Endothelial cell of umbilical vein (primary cell): ENCODE measurements around the gene SLC27A2. TPM values are rescaled to one million over a fixed set of nuclear protein-coding genes. Genes with fewer than 3 reads are reported as not detected.

Source experiments
- BruUV-seq: library from RNA; stranded (reverse); fragments of 400-500 nt; replicated peaks from 2 replicates; lab custom pipeline; 2021; lab: Mats Ljungman, UMichigan
- CTCF ChIA-PET: fragments of 300-600, 350-600 bp; sonication (Branson Sonifier 250); formaldehyde crosslinking; loops from one replicate; lab custom pipeline; 2021; ENCODE audit warnings: antibody characterized with exemption, inconsistent platforms; lab: Charles Lee
- POLR2A ChIA-PET: fragments of 300-600, 350-600 bp; sonication (Branson Sonifier 250); formaldehyde crosslinking; loops from one replicate; lab custom pipeline; 2021; ENCODE audit warnings: antibody characterized with exemption, inconsistent platforms; lab: Charles Lee
- DNase-seq: peaks from one replicate; pipeline ENCODE4 v3.0.0-alpha.2; 2011; ENCODE audit warnings: low read depth, low spot score
- FAIRE-seq: peaks from 2 replicates; lab custom pipeline; 2011; peaks lifted over from hg19 to GRCh38; lab: Jason Lieb, UNC
- H2AFZ ChIP-seq: 2 replicates; pipeline ENCODE4 v1.6.0; 2012; ENCODE audit warnings: low read depth, low read length, control low read depth, inconsistent platforms
- H3K27ac ChIP-seq: 2 replicates; pipeline ENCODE4 v1.5.1; 2011; ENCODE audit warnings: low read depth, mild to moderate bottlenecking, control low read depth, low read length, moderate library complexity; ENCODE audit not compliant: insufficient read depth
- H3K27me3 ChIP-seq, 2 experiments: 2 replicates each; pipeline versions ENCODE4 v1.6.0 to v1.6.1; 2011; ENCODE audit warnings: low read length in 2 of 2, mixed read lengths in 1 of 2; ENCODE audit not compliant: control insufficient read depth in 2 of 2, insufficient read depth in 2 of 2
- H3K36me3 ChIP-seq, 2 experiments: 2 replicates in 1 of 2; 3 replicates in 1 of 2; pipeline ENCODE4 v1.5.1; 2011; ENCODE audit warnings: low read length in 2 of 2, mild to moderate bottlenecking in 1 of 2, moderate library complexity in 1 of 2; ENCODE audit not compliant: control insufficient read depth in 2 of 2, insufficient read depth in 2 of 2; ENCODE audit errors: extremely low read depth in 1 of 2
- H3K4me1 ChIP-seq: 3 replicates; pipeline ENCODE4 v1.5.1; 2011; ENCODE audit warnings: mild to moderate bottlenecking, low read length; ENCODE audit not compliant: control insufficient read depth, insufficient read depth; ENCODE audit errors: extremely low read depth
- H3K4me2 ChIP-seq: 2 replicates; pipeline ENCODE4 v1.6.1; 2011; ENCODE audit warnings: low read length, control low read depth, mixed read lengths; ENCODE audit not compliant: insufficient read depth
- H3K4me3 ChIP-seq, 3 experiments: fragments of 200-600 bp in 1 of 3; sonication (generic), shearing (Covaris generic) in 1 of 3; replicated peaks in 1 of 3; 2 replicates each; pipeline ENCODE4 v1.5.1; 2011 to 2016; ENCODE audit warnings: control low read depth in 3 of 3, low read length in 3 of 3, mild to moderate bottlenecking in 2 of 3, inconsistent platforms in 1 of 3, low read depth in 1 of 3, moderate library complexity in 1 of 3; ENCODE audit not compliant: insufficient read depth in 1 of 3
- H3K79me2 ChIP-seq: 2 replicates; pipeline ENCODE4 v1.6.0; 2012; ENCODE audit warnings: low read length, inconsistent platforms; ENCODE audit not compliant: control insufficient read depth, insufficient read depth
- H3K9ac ChIP-seq: replicated peaks from 2 replicates; pipeline ENCODE3; 2011; ENCODE audit warnings: low read length, control low read depth; ENCODE audit not compliant: insufficient read depth; ENCODE audit errors: extremely low read depth
- H3K9me1 ChIP-seq: replicated peaks from 3 replicates; pipeline ENCODE4 v1.6.0; 2011; ENCODE audit warnings: mild to moderate bottlenecking, low read length; ENCODE audit not compliant: control insufficient read depth, insufficient read depth; ENCODE audit errors: extremely low read depth
- H3K9me3 ChIP-seq: replicated peaks from 2 replicates; pipeline ENCODE4 v1.5.1; 2012; ENCODE audit warnings: low read length, inconsistent platforms; ENCODE audit not compliant: control insufficient read depth, insufficient read depth
- H4K20me1 ChIP-seq: replicated peaks from 2 replicates; pipeline ENCODE3; 2011; ENCODE audit warnings: mild to moderate bottlenecking, low read length; ENCODE audit not compliant: control insufficient read depth, insufficient read depth; ENCODE audit errors: extremely low read depth
- FOS ChIP-seq: IDR thresholded peaks from 2 replicates; pipeline ENCODE4 v1.6.1; 2011; ENCODE audit warnings: mild to moderate bottlenecking, low read length, moderate library complexity, borderline replicate concordance; ENCODE audit not compliant: insufficient read depth
- GATA2 ChIP-seq: IDR thresholded peaks from 2 replicates; pipeline ENCODE4 v1.7.0; 2011; ENCODE audit warnings: low read depth, mild to moderate bottlenecking, moderate library complexity, mixed read lengths, low read length; ENCODE audit not compliant: insufficient read length, insufficient read depth
- JUN ChIP-seq: IDR thresholded peaks from 2 replicates; pipeline ENCODE4 v1.6.1; 2011; ENCODE audit warnings: borderline replicate concordance, low read depth; ENCODE audit not compliant: insufficient read length, insufficient read depth
- MYC ChIP-seq: IDR thresholded peaks from one replicate; pipeline ENCODE4 v1.6.1; 2011; ENCODE audit warnings: mild to moderate bottlenecking, low read depth, low read length
- POLR2A ChIP-seq: IDR thresholded peaks from 2 replicates; pipeline ENCODE4 v1.6.1; 2012; ENCODE audit warnings: low read depth, mild to moderate bottlenecking, control low read depth, low read length
- dilution Hi-C: fragments of 300-500 bp; cut with MboI; formaldehyde crosslinking; loops from one replicate; pipeline ENCODE4 v1.15.0; 2019; ENCODE audit warnings: low sequenced_read_pairs; ENCODE audit not compliant: extremely low pct_ligation_motif_present
- intact Hi-C: fragments of 100-400 bp; cut with micrococcal nuclease; formaldehyde crosslinking; loops from one replicate; pipeline ENCODE4 v1.10.0; 2022
- polyA plus RNA-seq, 4 experiments: library from polyadenylated mRNA; depleted of rRNA in 3 of 4; stranded (reverse) in 3 of 4; unstranded in 1 of 4; fragments of >200 nt; gene quantifications; 2 replicates each; pipeline versions ENCODE4 v1.2.1 to v1.2.3, GENCODE V29; 2011 to 2012; ENCODE audit warnings: missing spikeins in 1 of 4
- total RNA-seq: library from RNA; stranded (reverse); gene quantifications from 2 replicates; pipeline ENCODE4 v1.2.3, GENCODE V29; 2021

SLC27A2 gene
- total and polyA plus RNA-seq, 2 donors (not counting 3 experiments of a cell fraction or from before 2014, with no cell fraction given), result not detected

DNA sequence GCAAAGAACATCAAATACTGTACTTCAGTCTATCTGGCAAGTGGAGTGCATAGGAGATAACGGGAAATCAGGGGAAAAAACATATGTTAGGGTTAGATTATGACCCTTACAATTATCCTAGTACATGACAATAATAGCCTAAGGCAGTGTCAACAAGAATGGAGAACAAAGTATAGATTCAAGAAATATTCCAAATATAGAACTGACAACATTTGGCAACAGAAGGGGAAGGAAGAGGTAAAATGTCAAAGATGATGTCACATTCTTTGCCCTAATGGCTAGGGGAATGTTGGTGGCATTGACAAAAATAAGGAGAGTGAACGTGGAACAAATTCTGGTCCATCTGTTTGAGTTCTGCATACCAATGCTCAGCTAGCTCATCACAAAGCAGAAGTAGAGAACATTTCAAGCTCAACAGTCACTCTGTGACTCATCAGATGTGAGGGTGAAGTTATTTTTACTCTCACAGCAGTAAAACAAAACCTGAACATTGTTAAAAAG is 47.4 kb upstream of the SLC27A2 start:
- TF ChIP-seq GATA2 (no peak), MYC (no peak), JUN (peak; percentile 46), FOS (peak; percentile 69)
- no peaks in the 10 kb centered on the region for H4K20me1 ChIP-seq
- no peak overlapping the region for H3K4me3 ChIP-seq
- H3K9ac ChIP-seq, result no peak overlapping the region
- H3K36me3 ChIP-seq, result no peaks in the 10 kb centered on the region
- FAIRE-seq (peak; percentile 60), DNase-seq (peak; percentile 7)
- no peak overlapping the region for H2AFZ ChIP-seq
- H3K9me1 ChIP-seq, result no peaks in the 10 kb centered on the region
- no TSS peak for BruUV-seq
- intact Hi-C loops (no loop called here), dilution Hi-C loops (no loop called here)
- H3K79me2 ChIP-seq, result no peaks in the 10 kb centered on the region
- peak overlapping the region; percentile 23 for H3K4me2 ChIP-seq
- peaks cover 7% of the 10 kb centered on the region for H3K4me1 ChIP-seq
- peaks cover 0 to 1% of the 10 kb centered on the region in 2 experiments for H3K27me3 ChIP-seq
- CTCF ChIA-PET, result interaction anchor here (0.6 to 4.0 kb wide), 5 partner anchors 8 to 899 kb away, joined by 3 to 37 read pairs (median 3); no protein-coding TSS in a partner anchor
- POLR2A ChIA-PET, result no interaction called here
- H3K27ac ChIP-seq, result no peak overlapping the region
- no peaks in the 10 kb centered on the region for H3K9me3 ChIP-seq

DNA sequence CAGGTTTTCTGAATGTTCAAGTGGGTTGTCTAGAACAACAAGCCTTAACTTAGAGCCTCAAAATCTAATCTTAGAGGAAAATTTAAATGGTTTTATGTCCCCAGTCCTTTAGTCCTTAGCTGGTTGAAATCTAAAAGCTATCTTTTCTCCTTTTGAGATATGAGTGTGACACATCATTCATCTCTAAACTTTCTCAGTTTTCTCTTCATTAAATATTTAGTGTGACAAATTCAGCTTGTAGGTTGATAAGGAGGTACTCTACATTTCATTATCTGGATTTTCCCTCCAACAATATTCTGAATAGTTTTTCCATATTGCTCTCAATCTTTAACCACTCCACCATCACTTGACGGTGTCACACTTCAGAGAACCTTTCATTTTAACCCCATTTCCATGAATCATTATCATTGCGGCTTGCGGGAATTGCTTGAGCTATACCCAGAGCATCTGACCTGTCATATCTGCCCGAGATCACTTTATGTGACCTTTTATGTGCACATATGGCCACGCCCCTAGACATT is 46.9 kb upstream of the SLC27A2 start:
- H3K9me1 ChIP-seq, result no peaks in the 10 kb centered on the region
- no peak for FAIRE-seq
- no peaks in the 10 kb centered on the region for H3K79me2 ChIP-seq
- H3K36me3 ChIP-seq, result no peaks in the 10 kb centered on the region
- DNase-seq, result no peak
- H3K4me1 ChIP-seq, result peaks cover 7% of the 10 kb centered on the region
- no TSS peak for BruUV-seq
- no peak for TF ChIP-seq POLR2A
- H3K9ac ChIP-seq, result no peak overlapping the region
- dilution Hi-C loops (no loop called here), intact Hi-C loops (no loop called here)
- H4K20me1 ChIP-seq, result no peaks in the 10 kb centered on the region
- no peaks in the 10 kb centered on the region for H3K9me3 ChIP-seq
- ChIA-PET POLR2A (no interaction called here), CTCF (interaction anchor here (1.2 to 4.0 kb wide), 4 partner anchors 8 to 900 kb away, joined by 3 to 37 read pairs (median 4); no protein-coding TSS in a partner anchor)
- peaks cover 0 to 1% of the 10 kb centered on the region in 2 experiments for H3K27me3 ChIP-seq
- no peak overlapping the region for H2AFZ ChIP-seq
- H3K27ac ChIP-seq, result no peak overlapping the region
- H3K4me2 ChIP-seq, result no peak overlapping the region
- H3K4me3 ChIP-seq, result no peak overlapping the region
